MM.1S (cell line): ENCODE results near the gene CD109.
"Not testable (repeated sequence)": the region's sequence is repeated elsewhere in the genome, so short reads cannot be mapped to it uniquely, and the experiment has no call there.

Experiments
- DNase-seq: peaks from one replicate; pipeline ENCODE4 v3.0.0-alpha.2; 2015
- H2AFZ ChIP-seq: fragments of 300-600 bp; sonication (generic); 2 replicates; pipeline ENCODE4 v1.6.0; 2016; ENCODE audit warnings: antibody characterized with exemption, low read length
- H3F3A ChIP-seq: fragments of 300-600 bp; sonication (generic); 2 replicates; pipeline ENCODE4 v1.6.1; 2016; ENCODE audit warnings: mild to moderate bottlenecking, antibody characterized with exemption, low read length, moderate library complexity, mixed read lengths; ENCODE audit not compliant: insufficient read depth
- H3K27ac ChIP-seq: fragments of 300-600 bp; sonication (generic); 2 replicates; pipeline ENCODE4 v1.5.1; 2016; ENCODE audit warnings: mild to moderate bottlenecking, low read length
- H3K27me3 ChIP-seq: fragments of 300-600 bp; sonication (generic); replicated peaks from 2 replicates; pipeline ENCODE4 v1.6.0; 2016; ENCODE audit warnings: low read length; ENCODE audit not compliant: insufficient read depth
- H3K36me3 ChIP-seq: fragments of 300-600 bp; sonication (generic); replicated peaks from 2 replicates; pipeline ENCODE4 v1.6.1; 2016; ENCODE audit warnings: mild to moderate bottlenecking, low read length, mixed read lengths; ENCODE audit not compliant: insufficient read depth
- H3K4me1 ChIP-seq: fragments of 300-600 bp; sonication (generic); 2 replicates; pipeline ENCODE4 v1.6.1; 2016; ENCODE audit warnings: low read length, mixed read lengths
- H3K4me2 ChIP-seq: fragments of 300-600 bp; sonication (generic); 2 replicates; pipeline ENCODE4 v1.6.0; 2016; ENCODE audit warnings: low read depth, low read length
- H3K4me3 ChIP-seq: fragments of 300-600 bp; sonication (generic); 2 replicates; pipeline ENCODE4 v1.5.1; 2016; ENCODE audit warnings: low read length, mixed read lengths
- H3K79me2 ChIP-seq: fragments of 300-600 bp; sonication (generic); 2 replicates; pipeline ENCODE4 v1.6.1; 2016; ENCODE audit warnings: mixed run types, low read length, mixed read lengths
- H3K9ac ChIP-seq: fragments of 300-600 bp; sonication (generic); 2 replicates; pipeline ENCODE4 v1.6.1; 2016; ENCODE audit warnings: low read length, mixed read lengths
- H3K9me2 ChIP-seq: fragments of 300-600 bp; sonication (generic); replicated peaks from 2 replicates; pipeline ENCODE4 v1.6.1; 2016; ENCODE audit warnings: mild to moderate bottlenecking, low read length, mixed read lengths; ENCODE audit not compliant: insufficient read depth
- H3K9me3 ChIP-seq: fragments of 300-600 bp; sonication (generic); replicated peaks from 2 replicates; pipeline ENCODE4 v1.6.1; 2016; ENCODE audit warnings: mild to moderate bottlenecking, low read length, mixed read lengths; ENCODE audit not compliant: insufficient read depth
- H4K20me1 ChIP-seq: fragments of 300-600 bp; sonication (generic); 2 replicates; pipeline ENCODE4 v1.6.1; 2016; ENCODE audit warnings: mild to moderate bottlenecking, low read length, moderate library complexity, mixed read lengths; ENCODE audit not compliant: insufficient read depth
- EZH2 ChIP-seq: fragments of 300-600 bp; sonication (generic); optimal IDR thresholded peaks from 2 replicates; pipeline ENCODE3; 2017; ENCODE audit warnings: low read depth, mild to moderate bottlenecking, antibody characterized with exemption, low read length, mixed read lengths
- EZH2phosphoT487 ChIP-seq: fragments of 300-600 bp; sonication (generic); IDR thresholded peaks from 2 replicates; pipeline ENCODE4 v1.6.1; 2018; ENCODE audit warnings: antibody characterized with exemption, low read length
- TF ChIP-seq, protein P1 (sequence below): fragments of 300-600 bp; sonication (generic); IDR thresholded peaks from 2 replicates; pipeline ENCODE4 v1.5.1; 2016; ENCODE audit warnings: antibody characterized with exemption, low read length, mixed read lengths

Gene CD109

GRCh38 chr6:73680289-73680918, 15.6 kb upstream of the CD109 start:
- Histone ChIP-seq H3K9ac (no peak overlapping the region), H3K27me3 (no peaks in the 10 kb centered on the region), H3K36me3 (no peaks in the 10 kb centered on the region), H4K20me1 (no peaks in the 10 kb centered on the region), H3K4me3 (no peak overlapping the region), H3K9me2 (no peaks in the 10 kb centered on the region), H2AFZ (no peak overlapping the region), H3K4me2 (no peak overlapping the region), H3K4me1 (peaks cover 7% of the 10 kb centered on the region; the same call in 1 of the 2 replicates), H3K27ac (no peak overlapping the region), H3K9me3 (no peaks in the 10 kb centered on the region), H3F3A (no peaks in the 10 kb centered on the region), H3K79me2 (no peaks in the 10 kb centered on the region)
- TF ChIP-seq, protein P1, sequence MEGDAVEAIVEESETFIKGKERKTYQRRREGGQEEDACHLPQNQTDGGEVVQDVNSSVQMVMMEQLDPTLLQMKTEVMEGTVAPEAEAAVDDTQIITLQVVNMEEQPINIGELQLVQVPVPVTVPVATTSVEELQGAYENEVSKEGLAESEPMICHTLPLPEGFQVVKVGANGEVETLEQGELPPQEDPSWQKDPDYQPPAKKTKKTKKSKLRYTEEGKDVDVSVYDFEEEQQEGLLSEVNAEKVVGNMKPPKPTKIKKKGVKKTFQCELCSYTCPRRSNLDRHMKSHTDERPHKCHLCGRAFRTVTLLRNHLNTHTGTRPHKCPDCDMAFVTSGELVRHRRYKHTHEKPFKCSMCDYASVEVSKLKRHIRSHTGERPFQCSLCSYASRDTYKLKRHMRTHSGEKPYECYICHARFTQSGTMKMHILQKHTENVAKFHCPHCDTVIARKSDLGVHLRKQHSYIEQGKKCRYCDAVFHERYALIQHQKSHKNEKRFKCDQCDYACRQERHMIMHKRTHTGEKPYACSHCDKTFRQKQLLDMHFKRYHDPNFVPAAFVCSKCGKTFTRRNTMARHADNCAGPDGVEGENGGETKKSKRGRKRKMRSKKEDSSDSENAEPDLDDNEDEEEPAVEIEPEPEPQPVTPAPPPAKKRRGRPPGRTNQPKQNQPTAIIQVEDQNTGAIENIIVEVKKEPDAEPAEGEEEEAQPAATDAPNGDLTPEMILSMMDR: no peak
- TF ChIP-seq EZH2phosphoT487 (no peak), EZH2 (no peak)
- DNase-seq: no peak

DNA sequence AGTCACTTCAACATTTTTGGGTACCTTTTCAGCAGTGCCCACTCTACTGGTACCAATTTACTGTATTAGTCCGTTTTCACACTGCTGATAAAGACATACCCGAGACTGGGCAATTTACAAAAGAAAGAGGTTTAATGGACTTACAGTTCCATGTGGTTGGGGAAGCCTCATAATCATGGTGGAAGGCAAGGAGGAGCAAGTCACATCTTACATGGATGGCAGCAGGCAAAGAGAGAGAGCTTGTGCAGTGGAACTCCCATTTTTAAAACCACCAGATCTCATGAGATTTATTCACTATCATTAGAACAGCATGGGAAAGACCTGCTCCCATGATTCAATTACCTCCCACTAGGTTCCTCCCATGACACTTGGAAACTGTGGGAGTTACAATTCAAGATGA, 12.4 kb upstream of the CD109 start:
- not testable (repeated sequence) for H3K9me3 ChIP-seq, H3K4me3 ChIP-seq, DNase-seq, H4K20me1 ChIP-seq, H3K9me2 ChIP-seq, H3K79me2 ChIP-seq, H3K4me1 ChIP-seq, H3F3A ChIP-seq, H3K9ac ChIP-seq, H3K36me3 ChIP-seq, H3K4me2 ChIP-seq, H2AFZ ChIP-seq, H3K27me3 ChIP-seq, H3K27ac ChIP-seq

- no peak for DNase-seq
- H2AFZ ChIP-seq: no peak overlapping the region
- no peaks in the 10 kb centered on the region for H4K20me1 ChIP-seq
- H3K4me3 ChIP-seq: no peak overlapping the region
- H3F3A ChIP-seq: no peaks in the 10 kb centered on the region
- H3K9me3 ChIP-seq: no peaks in the 10 kb centered on the region
- H3K27ac ChIP-seq: no peak overlapping the region
- no peak overlapping the region for H3K4me2 ChIP-seq
- H3K4me1 ChIP-seq: no peaks in the 10 kb centered on the region
- no peaks in the 10 kb centered on the region for H3K79me2 ChIP-seq
- H3K36me3 ChIP-seq: no peaks in the 10 kb centered on the region
- no peaks in the 10 kb centered on the region for H3K9me2 ChIP-seq
- no peak overlapping the region for H3K9ac ChIP-seq
- H3K27me3 ChIP-seq: no peaks in the 10 kb centered on the region
- TF ChIP-seq EZH2 (no peak), EZH2phosphoT487 (no peak)
- TF ChIP-seq, protein P1: no peak
Measured at GRCh38 chr6:73688351-73688750, 7.7 kb upstream of the CD109 start.

DNA sequence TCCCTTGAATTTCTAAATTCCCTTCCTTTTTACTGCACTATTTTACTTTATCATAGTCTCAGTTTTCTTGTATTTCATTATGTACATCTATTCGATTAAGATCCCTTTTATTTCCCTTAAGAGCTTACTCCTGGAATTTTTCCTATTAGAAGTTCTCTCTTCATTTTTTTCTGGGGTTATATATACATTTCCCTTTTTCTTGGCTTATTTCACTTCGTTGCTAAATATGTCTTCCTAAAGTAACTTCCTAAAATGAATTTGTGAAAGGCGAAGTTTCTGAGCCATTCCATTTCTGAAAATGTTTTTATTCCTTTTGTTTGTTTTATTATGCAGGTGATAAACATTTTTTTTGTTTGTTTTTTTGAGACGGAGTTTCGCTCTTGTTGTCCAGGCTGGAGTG, 5.9 kb upstream of the CD109 start:
- no peak overlapping the region for H3K4me2 ChIP-seq
- no peaks in the 10 kb centered on the region for H3K36me3 ChIP-seq
- no peak overlapping the region for H3K9ac ChIP-seq

More for the DNA sequence above, 5.9 kb upstream of the CD109 start:
- no peaks in the 10 kb centered on the region for H3K9me2 ChIP-seq
- H3K4me1 ChIP-seq: peaks cover 9% of the 10 kb centered on the region
- no peak for DNase-seq
- no peaks in the 10 kb centered on the region for H3K27me3 ChIP-seq
- TF ChIP-seq, protein P1: no peak
- no peak for TF ChIP-seq EZH2
- no peak for TF ChIP-seq EZH2phosphoT487
- no peaks in the 10 kb centered on the region for H3K9me3 ChIP-seq
- no peaks in the 10 kb centered on the region for H4K20me1 ChIP-seq
- H3K27ac ChIP-seq: no peak overlapping the region
- no peak overlapping the region for H3K4me3 ChIP-seq
- H2AFZ ChIP-seq: no peak overlapping the region
- no peaks in the 10 kb centered on the region for H3F3A ChIP-seq
- no peaks in the 10 kb centered on the region for H3K79me2 ChIP-seq
